Stimulated activated CD4-positive, alpha-beta T cell treated with anti-CD3 and anti-CD28 coated beads, Interleukin-4, amount 100 ng/mL, for 4 hours (primary cell): ENCODE measurements around the gene CRTAC1.
"Not testable (repeated sequence)": the region's sequence is repeated elsewhere in the genome, so short reads cannot be mapped to it uniquely, and the experiment has no call there.

ENCODE experiments used
- DNase-seq, 2 experiments: peaks; one replicate each; pipeline ENCODE4 v3.0.0-alpha.2; 2020

The CRTAC1 gene

GRCh38 chr10:97866524-97867219 lies 163.7 kb downstream of the CRTAC1 start:
- DNase-seq, result no peak

DNA sequence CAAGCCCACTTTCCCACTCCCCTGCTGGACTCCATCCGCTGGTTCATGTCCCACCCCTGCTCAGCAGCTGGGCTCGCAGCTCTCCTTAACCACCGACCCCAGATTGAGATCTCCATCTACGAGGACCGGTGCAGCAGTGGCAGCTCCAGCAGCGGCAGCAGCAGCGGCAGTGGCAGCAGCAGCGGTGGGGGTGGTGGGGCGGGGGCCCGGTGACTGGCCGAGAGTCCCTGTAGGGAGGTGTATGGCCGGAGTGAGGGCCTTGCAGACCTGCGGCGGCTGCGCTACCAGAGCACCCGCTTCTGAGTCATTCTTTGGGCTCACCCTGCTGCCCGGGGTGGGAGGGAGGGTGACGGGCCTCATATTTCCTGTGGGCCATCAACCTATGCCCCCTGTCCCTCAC lies 164.9 kb downstream of the CRTAC1 start:
- DNase-seq, result no peak

DNA sequence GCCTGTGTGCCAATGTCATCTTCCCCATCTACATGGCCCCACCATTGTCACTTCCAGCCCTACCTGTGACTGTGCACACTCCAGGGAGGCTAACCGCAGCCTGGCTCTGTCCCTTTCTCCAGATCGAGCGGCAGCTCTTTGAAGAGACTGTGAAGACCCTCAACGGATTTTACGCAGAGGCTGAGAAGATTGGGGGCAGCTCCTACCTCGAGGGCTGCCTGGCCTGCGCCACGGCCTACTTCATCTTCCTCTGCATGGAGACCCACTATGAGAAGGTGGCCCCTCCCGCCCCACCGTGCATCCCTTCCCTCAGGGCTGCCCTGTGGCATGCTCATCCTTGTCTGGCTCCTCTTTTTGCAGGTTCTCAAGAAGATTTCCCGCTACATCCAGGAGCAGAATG lies 166.6 kb downstream of the CRTAC1 start:
- DNase-seq, result no peak

GRCh38 chr10:97861924-97862323 lies 168.5 kb downstream of the CRTAC1 start:
- no peak for DNase-seq

- no peak for DNase-seq
Observed at GRCh38 chr10:97861097-97861750, 169.2 kb downstream of the CRTAC1 start.

GRCh38 chr10:97858001-97858439 lies 172.4 kb downstream of the CRTAC1 start:
- no peak for DNase-seq

DNA sequence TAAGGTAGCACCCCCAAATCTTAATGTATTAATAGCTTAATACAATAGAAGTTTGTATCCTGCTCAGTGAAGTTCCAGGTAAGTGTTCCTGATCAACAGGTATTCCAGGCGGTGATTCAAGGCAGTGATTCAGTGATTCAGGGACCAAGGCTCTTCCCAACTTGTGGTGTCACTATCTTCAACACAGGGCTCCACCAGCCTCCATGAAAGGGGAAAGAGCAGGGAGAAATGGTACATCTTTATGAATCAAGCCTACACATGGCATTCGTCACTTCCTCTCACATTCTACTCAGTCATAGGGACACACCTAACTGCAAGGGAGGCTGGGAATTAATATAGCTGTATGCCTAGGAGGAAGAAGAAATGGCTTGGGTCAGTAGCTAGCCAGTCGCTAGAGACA lies 175.7 kb downstream of the CRTAC1 start:
- DNase-seq, result no peak

- DNase-seq, result no peak
Observed at GRCh38 chr10:97852840-97853405, 177.5 kb downstream of the CRTAC1 start.

GRCh38 chr10:97852277-97852676 lies 178.1 kb downstream of the CRTAC1 start:
- no peak for DNase-seq

GRCh38 chr10:97851341-97852001 lies 178.9 kb downstream of the CRTAC1 start:
- peak in 1 of 2 experiments; percentile 27 for DNase-seq

GRCh38 chr10:97850446-97850845 lies 180.0 kb downstream of the CRTAC1 start:
- no peak for DNase-seq

GRCh38 chr10:97849687-97850402 lies 180.6 kb downstream of the CRTAC1 start, which contains the start of gene GOLGA7B:
GOLGA7B (plus strand) TSS chr10:97849843; CDS start chr10:97850304, 461 bp downstream.
- peak; percentile 52 to 62 for DNase-seq

GRCh38 chr10:97849103-97849686 lies 181.2 kb downstream of the CRTAC1 start:
- DNase-seq, result no peak

- DNase-seq, result no peak
Observed at GRCh38 chr10:97844678-97845077, 185.7 kb downstream of the CRTAC1 start.

GRCh38 chr10:97843972-97844371 lies 186.4 kb downstream of the CRTAC1 start:
- DNase-seq, result not testable (repeated sequence)

GRCh38 chr10:97843281-97843671 lies 187.1 kb downstream of the CRTAC1 start:
- no peak for DNase-seq

DNA sequence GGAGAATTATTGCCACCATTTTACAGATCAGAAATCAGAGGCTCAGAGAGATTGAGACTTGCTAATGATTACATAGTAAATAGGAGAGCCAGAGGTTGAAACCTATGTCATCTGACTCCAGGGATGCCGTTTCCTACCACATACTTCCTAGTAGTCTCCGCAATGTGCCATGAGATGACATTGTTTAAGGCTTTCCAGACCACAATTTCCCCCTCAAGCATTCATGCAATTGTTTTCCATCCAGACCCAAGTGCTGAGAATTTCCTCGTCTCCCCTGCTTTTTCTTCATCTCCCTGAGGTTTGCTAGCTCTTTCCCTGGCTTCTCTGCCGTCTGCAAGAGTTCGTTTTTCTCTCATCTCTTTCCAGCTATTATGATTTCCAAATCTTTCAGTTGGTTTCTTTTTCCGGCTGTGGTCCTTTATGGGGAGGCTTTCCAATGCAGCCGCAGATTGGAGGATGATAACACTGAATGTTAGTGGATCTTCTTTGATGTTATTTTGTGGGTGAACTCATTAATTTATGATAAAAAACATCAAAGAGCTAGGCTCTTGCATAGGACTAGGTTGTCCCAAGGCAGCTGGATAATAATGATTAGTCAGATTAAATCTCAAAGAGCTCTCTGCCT lies 187.7 kb downstream of the CRTAC1 start:
- DNase-seq, result no peak

GRCh38 chr10:97842114-97842513 lies 188.3 kb downstream of the CRTAC1 start:
- DNase-seq, result not testable (repeated sequence)

DNA sequence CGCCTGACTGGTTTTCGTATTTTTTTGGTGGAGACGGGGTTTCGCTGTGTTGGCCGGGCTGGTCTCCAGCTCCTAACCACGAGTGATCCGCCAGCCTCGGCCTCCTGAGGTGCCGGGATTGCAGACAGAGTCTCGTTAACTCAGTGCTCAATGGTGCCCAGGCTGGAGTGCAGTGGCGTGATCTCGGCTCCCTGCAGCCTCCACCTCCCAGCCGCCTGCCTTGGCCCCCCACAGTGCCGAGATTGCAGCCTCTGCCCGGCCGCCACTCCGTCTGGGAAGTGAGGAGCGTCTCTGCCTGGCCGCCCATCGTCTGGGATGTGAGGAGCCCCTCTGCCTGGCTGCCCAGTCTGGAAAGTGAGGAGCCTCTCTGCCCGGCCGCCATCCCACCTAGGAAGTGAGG lies 189.3 kb downstream of the CRTAC1 start:
- not testable (repeated sequence) for DNase-seq

DNA sequence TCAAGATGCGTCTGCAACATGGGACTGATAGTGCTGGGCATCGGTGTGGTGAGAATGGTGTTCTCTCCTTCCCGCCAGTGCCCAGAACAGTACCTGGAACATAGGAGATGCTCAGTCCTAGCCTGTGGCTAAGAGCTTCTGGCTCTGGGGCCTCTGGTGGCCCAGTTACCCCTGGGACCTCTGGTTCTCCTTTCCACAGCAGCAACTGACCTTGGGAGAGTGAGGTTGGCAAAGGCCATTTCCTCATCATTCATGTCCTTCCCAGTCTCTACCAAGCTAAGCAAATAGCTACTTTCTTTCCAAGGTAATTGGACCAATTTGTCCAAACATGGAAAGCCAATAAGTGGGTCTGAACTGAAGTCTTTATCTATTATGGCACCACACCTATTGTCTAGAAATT lies 192.3 kb downstream of the CRTAC1 start:
- DNase-seq, result no peak

- no peak for DNase-seq
Observed at GRCh38 chr10:97836446-97836845, 194.0 kb downstream of the CRTAC1 start.

DNA sequence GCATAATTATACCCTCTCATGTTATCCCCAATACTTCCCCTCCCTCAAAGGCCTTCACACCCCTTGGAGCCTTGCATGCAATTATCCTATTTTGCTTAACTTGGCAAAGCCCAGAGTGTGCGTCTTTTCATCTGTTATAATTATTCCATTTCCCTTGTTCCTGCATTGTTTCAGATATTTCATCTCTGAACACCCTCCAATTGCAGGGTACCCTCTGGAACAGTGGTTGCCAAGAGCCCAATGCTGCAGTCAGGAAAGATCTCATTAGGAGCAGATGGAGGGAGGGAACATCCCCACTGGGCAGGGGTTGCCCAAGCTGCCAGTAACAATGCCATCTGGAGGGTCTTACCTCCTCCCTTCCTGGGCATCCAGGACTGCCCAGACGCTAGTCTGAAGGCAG lies 199.2 kb downstream of the CRTAC1 start:
- DNase-seq, result no peak
